Fibroblast of skin of left quadriceps (primary cell): ENCODE results near the gene RRAS.

Experiments used
- DNase-seq, 2 experiments: peaks; one replicate each; pipeline ENCODE4 v3.0.0-alpha.2; 2013; ENCODE audit warnings: low read depth in 2 of 2

RRAS gene

GRCh38 chr19:49677231-49677900, 37.4 kb upstream of the RRAS start, which contains the start of gene PRMT1:
Gene PRMT1, plus strand, starts transcription at chr19:49677271. Its CDS starts 10 bp downstream, at chr19:49677281.
- no peak for DNase-seq

- peak; percentile 100 for DNase-seq
Observed at GRCh38 chr19:49676784-49677230, 36.9 kb upstream of the RRAS start.

GRCh38 chr19:49676136-49676783, 36.3 kb upstream of the RRAS start:
- DNase-seq = no peak

GRCh38 chr19:49672131-49672919, 32.4 kb upstream of the RRAS start:
- DNase-seq = no peak

- DNase-seq = no peak
Observed at GRCh38 chr19:49669516-49669915, 29.6 kb upstream of the RRAS start.

- no peak for DNase-seq
Observed at GRCh38 chr19:49667473-49667872, 27.5 kb upstream of the RRAS start.

GRCh38 chr19:49666120-49666444, 26.1 kb upstream of the RRAS start:
- DNase-seq = no peak

GRCh38 chr19:49665351-49666119, 25.6 kb upstream of the RRAS start, which contains the start of the genes BCL2L12 and IRF3:
Gene BCL2L12, plus strand, starts transcription at chr19:49665933. Its CDS starts 760 bp downstream, at chr19:49666693.
Gene IRF3, minus strand, starts transcription at chr19:49665857. Its CDS starts 1,019 bp downstream, at chr19:49664838.
- peak; percentile 90 to 91 for DNase-seq

- DNase-seq = no peak
Observed at GRCh38 chr19:49665036-49665350, 25.1 kb upstream of the RRAS start.

- DNase-seq = peak in 1 of 2 experiments; percentile 36
Observed at GRCh38 chr19:49664171-49665035, 24.5 kb upstream of the RRAS start.

- no peak for DNase-seq
Observed at GRCh38 chr19:49663224-49663623, 23.3 kb upstream of the RRAS start.

- DNase-seq = no peak
Observed at GRCh38 chr19:49662011-49662410, 22.1 kb upstream of the RRAS start.

GRCh38 chr19:49660338-49660961, 20.5 kb upstream of the RRAS start:
- no peak for DNase-seq

GRCh38 chr19:49658566-49659442, 18.9 kb upstream of the RRAS start:
- no peak for DNase-seq

GRCh38 chr19:49658139-49658517, 18.2 kb upstream of the RRAS start:
- DNase-seq = no peak

GRCh38 chr19:49657493-49658138, 17.7 kb upstream of the RRAS start:
- no peak for DNase-seq

- no peak for DNase-seq
Observed at GRCh38 chr19:49656456-49657109, 16.6 kb upstream of the RRAS start.
